GM23248 (cell line): ENCODE measurements around the gene NEDD4L.

Source experiments
- EZH2 ChIP-seq: fragments of 200-600 bp; sonication (generic); IDR thresholded peaks from 2 replicates; pipeline ENCODE4 v1.6.1; 2018; ENCODE audit warnings: antibody characterized with exemption, mild to moderate bottlenecking; ENCODE audit not compliant: insufficient read depth, poor library complexity, severe bottlenecking
- EZH2phosphoT487 ChIP-seq: fragments of 200-600 bp; sonication (generic); IDR thresholded peaks from 2 replicates; pipeline ENCODE4 v1.6.1; 2018; ENCODE audit warnings: antibody characterized with exemption, moderate library complexity, mild to moderate bottlenecking, low read depth; ENCODE audit not compliant: insufficient read depth

- TF ChIP-seq EZH2, result no peak
- no peak for TF ChIP-seq EZH2phosphoT487
These were observed 255.1 kb downstream of the NEDD4L start for GRCh38 chr18:58299135-58299473.
